CD4-positive, alpha-beta T cell treated with Interleukin-6 for 4 hours (primary cell): Measurements from ENCODE around the gene DTX3.

ENCODE experiments used
- DNase-seq: peaks from one replicate; pipeline ENCODE4 v3.0.0-alpha.2; 2020; ENCODE audit warnings: mixed read lengths

The DTX3 gene

GRCh38 chr12:57620936-57621496, 16.4 kb downstream of the DTX3 start:
- DNase-seq = peak; percentile 22

GRCh38 chr12:57621497-57622292, 17.1 kb downstream of the DTX3 start:
- DNase-seq = peak; percentile 75

- DNase-seq = no peak
These were observed 17.9 kb downstream of the DTX3 start for GRCh38 chr12:57622293-57623245.

- no peak for DNase-seq
These were observed 18.8 kb downstream of the DTX3 start for GRCh38 chr12:57623385-57623784.

GRCh38 chr12:57623811-57624390, 19.3 kb downstream of the DTX3 start:
- DNase-seq = no peak

GRCh38 chr12:57624441-57625220, 20.0 kb downstream of the DTX3 start:
- no peak for DNase-seq

- no peak for DNase-seq
These were observed 20.8 kb downstream of the DTX3 start for GRCh38 chr12:57625261-57626032.

- DNase-seq = no peak
These were observed 21.7 kb downstream of the DTX3 start for GRCh38 chr12:57626111-57626920.

GRCh38 chr12:57626921-57627445, 22.4 kb downstream of the DTX3 start:
- no peak for DNase-seq

- peak; percentile 31 for DNase-seq
These were observed 23.1 kb downstream of the DTX3 start for GRCh38 chr12:57627501-57628279.

GRCh38 chr12:57628280-57629191, 23.9 kb downstream of the DTX3 start:
- no peak for DNase-seq

- DNase-seq = no peak
These were observed 25.4 kb downstream of the DTX3 start for GRCh38 chr12:57629897-57630471.

GRCh38 chr12:57630891-57631433, 26.3 kb downstream of the DTX3 start:
- DNase-seq = no peak

GRCh38 chr12:57631566-57632072, 27.0 kb downstream of the DTX3 start:
- no peak for DNase-seq

GRCh38 chr12:57632073-57632957, 27.7 kb downstream of the DTX3 start:
- peak; percentile 15 for DNase-seq
